ENCODE data around the gene LARP1.
"Not testable (repeated sequence)": the region's sequence is repeated elsewhere in the genome, so short reads cannot be mapped to it uniquely, and the experiment has no call there.

LARP1 gene

GRCh38 chr5:154795235-154795596 is 40.0 kb downstream of the LARP1 start:
- DNase-seq: no peak

- DNase-seq: no peak
Measured at GRCh38 chr5:154797762-154798161, 42.6 kb downstream of the LARP1 start.

- DNase-seq: no peak
Measured at GRCh38 chr5:154800582-154800981, 45.4 kb downstream of the LARP1 start.

GRCh38 chr5:154801083-154801482 is 45.9 kb downstream of the LARP1 start:
- no peak for DNase-seq

GRCh38 chr5:154802050-154802449 is 46.9 kb downstream of the LARP1 start:
- DNase-seq: no peak

- no peak for DNase-seq
Measured at GRCh38 chr5:154806176-154806575, 51.0 kb downstream of the LARP1 start.

- no peak for DNase-seq
Measured at GRCh38 chr5:154811239-154811638, 56.1 kb downstream of the LARP1 start.

GRCh38 chr5:154811653-154812465 is 56.7 kb downstream of the LARP1 start:
- DNase-seq: no peak

- DNase-seq: no peak
Measured at GRCh38 chr5:154813158-154813557, 58.0 kb downstream of the LARP1 start.

GRCh38 chr5:154813736-154814135 is 58.6 kb downstream of the LARP1 start:
- no peak for DNase-seq

GRCh38 chr5:154815025-154815424 is 59.8 kb downstream of the LARP1 start:
- no peak for DNase-seq

GRCh38 chr5:154815684-154816247 is 60.6 kb downstream of the LARP1 start:
- DNase-seq: no peak

- no peak for DNase-seq
Measured at GRCh38 chr5:154816891-154817492, 61.8 kb downstream of the LARP1 start.

GRCh38 chr5:154817815-154818214 is 62.6 kb downstream of the LARP1 start:
- no peak for DNase-seq

- DNase-seq: no peak
Measured at GRCh38 chr5:154818471-154819116, 63.4 kb downstream of the LARP1 start.

GRCh38 chr5:154819546-154819945 is 64.4 kb downstream of the LARP1 start:
- no peak for DNase-seq

GRCh38 chr5:154820383-154820782 is 65.2 kb downstream of the LARP1 start:
- DNase-seq: no peak

- DNase-seq: not testable (repeated sequence)
Measured at GRCh38 chr5:154822896-154823295, 67.7 kb downstream of the LARP1 start.

- DNase-seq: no peak
Measured at GRCh38 chr5:154823605-154824004, 68.4 kb downstream of the LARP1 start.

- DNase-seq: no peak
Measured at GRCh38 chr5:154824070-154824469, 68.9 kb downstream of the LARP1 start.

- no peak for DNase-seq
Measured at GRCh38 chr5:154829181-154829588, 74.0 kb downstream of the LARP1 start.

GRCh38 chr5:154829589-154830218 is 74.5 kb downstream of the LARP1 start:
- DNase-seq: no peak

GRCh38 chr5:154830219-154830595 is 75.0 kb downstream of the LARP1 start:
- no peak for DNase-seq
